K562 treated with DMSO at 1 percent for 4 hours (cell line): Measurements from ENCODE around the gene ZFYVE27. TPM values are rescaled to one million over a fixed set of nuclear protein-coding genes. Genes with fewer than 3 reads are reported as not detected.

Experiments
- total RNA-seq: library from RNA; unstranded; fragments of 300-600 nt; gene quantifications from 2 replicates; pipeline ENCODE4 v1.2.3, GENCODE V29; 2022; ENCODE audit not compliant: insufficient read depth

Gene ZFYVE27
- 17.1 and 19.3 TPM in 2 replicates for total RNA-seq

GRCh38 chr10:97736902-97737769 lies at the start of gene ZFYVE27:
TSS of gene ZFYVE27 (plus strand) at chr10:97737128. CDS start at chr10:97738478, 1,350 bp downstream.

GRCh38 chr10:97713339-97713825 lies 23.5 kb upstream of the ZFYVE27 start, which contains the start of gene MARVELD1:
TSS of gene MARVELD1 (plus strand) at chr10:97713730. CDS start at chr10:97713877, 147 bp downstream.

GRCh38 chr10:97771913-97772823 lies 35.2 kb downstream of the ZFYVE27 start, which contains the start of gene SFRP5:
TSS of gene SFRP5 (minus strand) at chr10:97771999. CDS start at chr10:97771833, 166 bp downstream.

Other genes with a start within 250 kb of the ZFYVE27 start
- gene MMS19, start 238.7 kb upstream of the ZFYVE27 start, total RNA-seq = 37.2 and 45.8 TPM in 2 replicates
- gene UBTD1, start 238.2 kb upstream of the ZFYVE27 start, total RNA-seq = 5.7 and 7.7 TPM in 2 replicates
- not detected in 2 replicates for gene ANKRD2, start 164.3 kb upstream of the ZFYVE27 start, total RNA-seq
- not detected in 2 replicates for gene HOGA1, start 152.7 kb upstream of the ZFYVE27 start, total RNA-seq
- gene C10orf62, start 147.4 kb upstream of the ZFYVE27 start, total RNA-seq = not detected in 2 replicates
- 11.3 and 24.5 TPM in 2 replicates for gene MORN4, start 103.6 kb upstream of the ZFYVE27 start, total RNA-seq
- gene PI4K2A, start 96.5 kb upstream of the ZFYVE27 start, total RNA-seq = 17.8 and 24.2 TPM in 2 replicates
- 11.0 and 14.2 TPM in 2 replicates for gene AVPI1, start 49.9 kb upstream of the ZFYVE27 start, total RNA-seq
- gene MARVELD1, start 23.4 kb upstream of the ZFYVE27 start, total RNA-seq = 7.4 and 7.7 TPM in 2 replicates
- not detected in 2 replicates for gene SFRP5, start 34.9 kb downstream of the ZFYVE27 start, total RNA-seq
- gene GOLGA7B, start 112.7 kb downstream of the ZFYVE27 start, total RNA-seq = 0.69 TPM in 1 of 2 replicates, not detected in the other